Hindlimb muscle (tissue), 1 donor: ENCODE results near the gene RAB33B. TPM values are rescaled to one million over a fixed set of nuclear protein-coding genes. Genes with fewer than 3 reads are reported as not detected.
"Not testable (repeated sequence)": the region's sequence is repeated elsewhere in the genome, so short reads cannot be mapped to it uniquely, and the experiment has no call there.

Source experiments
- DNase-seq: peaks from one replicate; pipeline ENCODE4 v3.0.0-alpha.2; 2013
- polyA plus RNA-seq: library from polyadenylated mRNA; unstranded; fragments of 120-200 nt; gene quantifications from one replicate; pipeline ENCODE4 v1.2.1, GENCODE V29; 2013; ENCODE audit not compliant: insufficient read length

The RAB33B gene
- 7.8 TPM for polyA plus RNA-seq

- peak; percentile 23 for DNase-seq
Measured at GRCh38 chr4:139454111-139455045, at the start of gene RAB33B. TSS of gene RAB33B (plus strand) at chr4:139454121. CDS start at chr4:139454196, 75 bp downstream.

- no peak for DNase-seq
Measured at GRCh38 chr4:139410312-139410711, 43.6 kb upstream of the RAB33B start.

DNA sequence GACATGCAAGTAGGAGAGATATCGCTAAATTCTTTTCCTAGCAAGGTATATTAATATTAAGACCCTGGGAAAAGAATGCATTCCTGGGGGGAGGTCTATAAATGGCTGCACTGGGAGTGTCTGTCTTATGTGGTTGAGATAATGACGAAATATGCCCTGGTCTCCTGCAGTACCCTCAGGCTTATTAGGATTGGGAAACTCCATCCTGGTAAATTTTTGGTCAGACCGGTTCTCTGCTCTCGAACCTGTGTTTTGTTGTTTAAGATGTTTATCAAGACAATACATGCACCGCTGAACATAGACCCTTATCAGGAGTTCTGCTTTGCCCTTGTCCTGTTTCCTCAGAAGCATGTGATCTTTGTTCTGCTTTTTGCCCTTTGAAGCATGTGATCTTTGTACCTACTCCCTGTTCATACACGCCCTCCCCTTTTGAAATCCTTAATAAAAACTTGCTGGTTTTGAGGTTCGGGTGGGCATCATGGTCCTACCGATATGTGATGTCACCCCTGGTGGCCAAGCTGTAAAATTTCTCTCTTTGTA lies 39.2 kb upstream of the RAB33B start:
- not testable (repeated sequence) for DNase-seq

- peak; percentile 13 for DNase-seq
Measured at GRCh38 chr4:139416073-139416673, 37.7 kb upstream of the RAB33B start.

GRCh38 chr4:139419388-139419914 lies 34.5 kb upstream of the RAB33B start:
- peak; percentile 35 for DNase-seq

- DNase-seq = no peak
Measured at GRCh38 chr4:139420652-139421051, 33.3 kb upstream of the RAB33B start.

DNA sequence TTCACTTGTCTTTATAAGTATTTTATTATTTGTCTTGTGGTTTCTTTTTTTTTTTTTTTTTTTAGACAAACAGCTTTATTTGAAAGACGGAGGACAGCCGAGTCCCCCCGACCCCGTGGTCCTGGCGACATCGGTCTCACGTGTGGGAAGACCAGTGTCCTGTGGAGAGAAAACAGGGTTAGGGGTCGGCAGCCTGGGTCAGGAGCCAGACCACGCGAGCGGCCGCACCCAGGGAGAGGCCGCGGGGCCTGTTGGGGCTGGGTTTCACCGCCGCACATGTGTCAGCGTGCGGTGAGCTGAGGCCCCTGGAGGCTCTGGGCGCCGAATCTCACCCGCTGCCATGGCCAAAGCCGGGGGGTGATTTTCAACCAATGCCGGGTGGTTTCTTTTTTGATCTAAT lies 17.8 kb upstream of the RAB33B start:
- DNase-seq = no peak

GRCh38 chr4:139438141-139438540 lies 15.8 kb upstream of the RAB33B start:
- DNase-seq = no peak

- no peak for DNase-seq
Measured at GRCh38 chr4:139441029-139441428, 12.9 kb upstream of the RAB33B start.

GRCh38 chr4:139443661-139444060 lies 10.3 kb upstream of the RAB33B start:
- no peak for DNase-seq

DNA sequence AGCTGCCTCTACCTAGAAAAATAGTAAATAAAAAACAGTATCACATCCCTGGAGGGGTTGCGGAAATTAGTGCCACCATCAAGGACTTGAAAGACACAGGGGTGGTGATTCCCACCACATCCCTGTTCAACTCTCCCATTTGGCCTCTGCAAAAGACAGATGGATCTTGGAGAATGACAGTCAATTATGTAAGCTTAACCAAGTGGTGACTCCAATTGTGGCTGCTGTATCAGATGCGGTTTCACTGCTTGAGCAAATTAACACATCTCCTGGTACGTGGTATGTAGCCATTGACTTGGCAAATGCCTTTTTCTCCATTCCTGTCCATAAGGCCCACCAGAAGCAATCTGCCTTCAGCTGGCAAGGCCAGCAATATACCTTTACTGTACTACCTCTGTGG lies 9.0 kb upstream of the RAB33B start:
- DNase-seq = not testable (repeated sequence)

GRCh38 chr4:139447078-139447477 lies 6.8 kb upstream of the RAB33B start:
- not testable (repeated sequence) for DNase-seq

DNA sequence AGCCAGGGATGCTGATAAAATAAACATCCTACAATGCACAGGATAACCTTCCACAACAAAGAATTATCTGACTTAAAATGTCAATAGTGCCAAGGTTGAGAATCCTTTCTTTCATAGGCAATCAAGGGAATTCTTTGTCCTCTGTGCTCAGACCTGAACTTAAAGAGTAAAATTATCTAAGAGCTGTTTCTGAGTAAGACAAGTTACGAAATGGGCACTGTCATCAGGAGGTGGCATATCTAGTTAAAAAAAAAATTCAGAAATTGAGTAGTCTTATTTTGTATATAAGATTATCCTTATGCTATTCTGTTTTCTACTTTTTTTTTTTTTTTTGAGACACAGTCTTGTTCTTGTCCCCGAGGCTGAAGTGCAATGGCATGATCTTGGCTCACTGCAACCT lies 3.3 kb upstream of the RAB33B start:
- DNase-seq = no peak

GRCh38 chr4:139451997-139452396 lies 1.9 kb upstream of the RAB33B start:
- DNase-seq = no peak

GRCh38 chr4:139453041-139453370 lies 915 bp upstream of the RAB33B start:
- no peak for DNase-seq

DNA sequence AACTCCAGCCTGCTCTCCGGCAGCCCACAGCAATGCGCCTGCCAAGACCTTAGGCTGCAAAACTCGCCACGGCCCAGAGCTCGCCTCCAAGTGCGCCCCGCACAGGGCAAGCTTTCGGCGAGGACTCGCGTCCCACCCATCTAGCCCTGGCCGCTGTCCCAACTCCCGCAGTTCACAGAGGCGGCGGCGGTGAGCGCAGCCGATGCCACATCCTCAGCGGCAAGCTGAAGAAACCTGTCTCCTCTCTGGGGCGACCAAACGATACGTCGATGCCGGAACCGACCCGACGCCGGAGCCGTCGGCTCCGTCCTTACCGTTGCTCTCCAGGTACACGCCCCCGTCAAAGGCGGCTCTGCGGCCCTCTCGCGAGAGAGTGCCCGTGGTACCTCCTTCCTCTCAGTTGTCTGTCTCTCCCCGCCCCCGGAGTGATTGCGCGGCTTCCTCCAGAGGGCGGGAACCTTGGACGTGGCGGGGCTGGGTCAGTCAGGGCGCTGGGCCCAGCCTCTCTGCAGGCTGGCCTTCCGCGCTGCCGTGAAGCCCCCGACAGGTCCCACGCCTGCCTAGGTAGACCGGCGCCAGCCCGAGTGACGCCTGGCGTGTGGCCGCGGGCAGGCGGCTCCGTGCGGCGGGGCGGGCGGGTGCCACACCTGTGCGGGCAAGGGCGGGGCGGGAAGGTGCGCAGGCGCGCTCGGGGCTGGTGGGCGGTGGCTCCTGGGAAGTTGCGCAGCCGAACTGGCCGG lies 380 bp upstream of the RAB33B start:
- DNase-seq = peak; percentile 97

GRCh38 chr4:139455126-139455538 lies 1.2 kb downstream of the RAB33B start:
- peak; percentile 12 for DNase-seq

DNA sequence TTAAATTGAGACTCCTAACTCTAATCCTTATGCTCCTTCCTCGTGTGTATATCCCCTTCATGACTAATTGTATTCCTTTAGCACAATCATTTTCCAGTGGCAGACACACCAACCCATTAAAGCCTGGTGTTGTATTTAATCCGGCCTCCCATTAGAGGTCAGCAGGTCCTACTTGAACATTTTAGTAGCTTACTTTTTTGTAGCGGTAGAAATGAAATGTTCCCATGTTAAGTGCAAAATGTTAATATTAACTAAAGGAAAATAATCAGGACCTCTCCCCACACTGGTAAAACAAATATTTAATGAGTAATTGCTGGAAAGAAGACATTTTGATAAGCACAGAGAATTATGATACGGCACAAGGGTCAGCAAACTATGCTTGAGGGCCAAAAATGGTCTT lies 3.4 kb downstream of the RAB33B start:
- no peak for DNase-seq

DNA sequence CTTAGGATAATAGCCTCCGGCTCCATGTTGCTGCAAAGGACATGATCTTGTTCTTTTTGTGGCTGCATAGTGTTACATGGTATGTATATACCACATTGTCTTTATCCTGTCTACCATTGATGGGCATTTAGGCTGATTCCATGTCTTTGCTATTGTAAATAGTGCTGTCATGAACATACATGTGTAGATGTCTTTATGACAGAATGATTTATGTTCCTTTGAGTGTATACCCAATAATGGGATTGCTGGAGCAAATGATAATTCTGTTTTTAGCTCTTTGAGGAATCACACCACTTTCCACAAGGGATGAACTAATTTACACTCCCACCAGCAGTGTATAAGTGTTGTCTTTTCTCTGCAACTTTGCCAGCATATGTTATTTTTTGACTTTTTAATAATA lies 4.6 kb downstream of the RAB33B start:
- DNase-seq = no peak

- no peak for DNase-seq
Measured at GRCh38 chr4:139458999-139459398, 5.1 kb downstream of the RAB33B start.

- DNase-seq = no peak
Measured at GRCh38 chr4:139460565-139460964, 6.6 kb downstream of the RAB33B start.

DNA sequence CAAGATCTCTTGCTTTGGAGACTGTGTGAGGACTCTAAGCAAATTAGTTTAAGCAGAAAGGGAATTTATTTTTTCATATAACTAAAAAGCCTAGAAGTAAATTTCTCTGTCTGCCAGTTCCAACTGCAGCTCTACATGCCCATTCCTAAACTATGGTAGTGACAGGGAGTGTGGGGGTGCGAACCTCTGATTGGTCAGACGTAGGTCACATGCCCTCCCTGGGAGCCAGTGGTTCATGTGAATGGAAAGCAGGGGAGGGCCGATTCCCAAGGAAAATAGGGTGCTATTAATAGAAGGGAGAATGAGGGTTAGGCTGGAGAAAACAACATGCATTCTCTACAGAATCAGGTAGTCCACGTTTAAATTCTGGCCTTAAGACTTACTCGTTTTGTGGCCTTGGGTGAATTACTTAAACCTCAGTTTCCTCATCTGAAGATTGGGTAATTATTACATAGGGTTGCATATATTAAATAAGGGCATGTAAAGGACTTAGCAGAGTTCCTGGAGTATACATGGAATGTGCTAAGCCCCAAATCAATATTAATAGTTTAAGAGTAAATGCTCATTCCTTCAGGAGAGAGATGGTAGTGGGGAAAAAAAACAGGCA lies 7.2 kb downstream of the RAB33B start:
- DNase-seq = no peak
